GM12892 (cell line): ENCODE results near the gene ATP1B2.

Experiments
- DNase-seq: peaks from one replicate; pipeline ENCODE4 v3.0.0; 2011; ENCODE audit not compliant: insufficient read length
- FAIRE-seq: peaks from 2 replicates; lab custom pipeline; 2011; peaks lifted over from hg19 to GRCh38; lab: Jason Lieb, UNC
- POLR2A ChIP-seq: IDR thresholded peaks from 2 replicates; pipeline ENCODE4 v1.6.1; 2011; ENCODE audit warnings: low read depth, low read length, control low read depth
- POLR2AphosphoS5 ChIP-seq: IDR thresholded peaks from 2 replicates; pipeline ENCODE4 v1.6.1; 2011; ENCODE audit warnings: low read depth, low read length, control low read depth
- TAF1 ChIP-seq: IDR thresholded peaks from 2 replicates; pipeline ENCODE4 v1.6.1; 2011; ENCODE audit warnings: low read depth, mild to moderate bottlenecking, control low read depth, low read length, borderline replicate concordance

ATP1B2 gene

DNA sequence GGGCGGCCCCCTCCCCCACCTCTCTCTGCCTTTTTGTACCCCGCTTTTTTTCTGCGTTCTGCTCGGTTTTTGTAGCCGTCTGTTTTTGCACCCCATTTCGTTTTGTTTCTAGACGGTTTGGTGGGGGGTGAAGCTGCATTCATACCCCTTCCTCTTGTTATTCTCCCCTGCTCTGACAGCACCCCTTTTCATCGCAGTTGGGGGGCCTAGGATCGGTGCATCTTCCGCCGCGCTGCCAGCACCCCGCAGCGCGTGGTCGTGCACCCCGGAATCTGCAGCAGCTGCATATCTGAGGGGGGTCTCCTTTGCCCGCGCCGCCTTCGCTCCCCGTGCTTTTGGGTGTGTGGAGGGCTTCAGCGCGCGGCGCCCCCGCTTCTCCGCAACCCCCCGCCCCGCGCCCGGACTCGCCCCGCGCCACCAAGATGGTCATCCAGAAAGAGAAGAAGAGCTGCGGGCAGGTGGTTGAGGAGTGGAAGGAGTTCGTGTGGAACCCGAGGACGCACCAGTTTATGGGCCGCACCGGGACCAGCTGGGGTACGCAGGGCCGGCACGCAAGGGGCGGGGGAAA is 455 bp downstream of the ATP1B2 start:
- FAIRE-seq, result no peak
- TF ChIP-seq POLR2A (no peak), POLR2AphosphoS5 (no peak), TAF1 (no peak)
- no peak for DNase-seq

DNA sequence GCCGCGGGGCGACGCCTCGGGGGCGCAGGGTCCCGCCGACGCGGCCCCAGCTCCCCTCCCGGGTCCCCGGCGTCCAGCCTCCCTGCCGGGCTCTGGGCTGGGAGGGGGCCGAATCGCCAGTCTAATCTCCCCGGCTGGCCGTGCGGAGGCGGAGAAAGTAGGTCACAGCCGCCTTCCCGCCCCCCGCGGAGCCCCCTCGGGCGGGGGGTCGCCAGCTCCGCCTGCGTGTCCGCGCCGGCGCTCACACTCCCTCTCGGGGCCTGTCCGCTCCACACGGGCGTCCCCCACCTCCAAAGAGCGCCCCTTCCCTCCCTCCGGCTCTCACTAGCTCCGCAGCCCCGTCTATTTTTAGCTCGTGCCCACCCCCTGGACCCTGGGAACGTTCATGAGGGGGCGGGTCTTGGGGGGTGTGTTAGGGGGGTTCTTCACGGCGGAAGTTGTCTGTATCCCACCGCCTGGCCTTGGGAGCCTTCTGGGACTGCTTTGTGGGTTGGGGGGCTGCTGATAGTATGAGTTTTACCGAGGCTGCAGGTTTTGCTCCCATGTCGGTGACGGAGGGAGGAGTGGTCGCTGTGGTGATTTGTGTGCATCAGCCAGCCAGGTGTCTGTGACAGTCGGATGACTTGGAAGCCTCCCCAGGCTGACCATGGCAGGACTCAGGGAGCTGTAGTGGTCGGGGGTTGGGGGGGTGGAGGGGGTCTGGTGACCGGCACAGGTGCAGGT is 1.1 kb downstream of the ATP1B2 start:
- DNase-seq (no peak), FAIRE-seq (no peak)
- TF ChIP-seq POLR2A (no peak), POLR2AphosphoS5 (no peak), TAF1 (no peak)

DNA sequence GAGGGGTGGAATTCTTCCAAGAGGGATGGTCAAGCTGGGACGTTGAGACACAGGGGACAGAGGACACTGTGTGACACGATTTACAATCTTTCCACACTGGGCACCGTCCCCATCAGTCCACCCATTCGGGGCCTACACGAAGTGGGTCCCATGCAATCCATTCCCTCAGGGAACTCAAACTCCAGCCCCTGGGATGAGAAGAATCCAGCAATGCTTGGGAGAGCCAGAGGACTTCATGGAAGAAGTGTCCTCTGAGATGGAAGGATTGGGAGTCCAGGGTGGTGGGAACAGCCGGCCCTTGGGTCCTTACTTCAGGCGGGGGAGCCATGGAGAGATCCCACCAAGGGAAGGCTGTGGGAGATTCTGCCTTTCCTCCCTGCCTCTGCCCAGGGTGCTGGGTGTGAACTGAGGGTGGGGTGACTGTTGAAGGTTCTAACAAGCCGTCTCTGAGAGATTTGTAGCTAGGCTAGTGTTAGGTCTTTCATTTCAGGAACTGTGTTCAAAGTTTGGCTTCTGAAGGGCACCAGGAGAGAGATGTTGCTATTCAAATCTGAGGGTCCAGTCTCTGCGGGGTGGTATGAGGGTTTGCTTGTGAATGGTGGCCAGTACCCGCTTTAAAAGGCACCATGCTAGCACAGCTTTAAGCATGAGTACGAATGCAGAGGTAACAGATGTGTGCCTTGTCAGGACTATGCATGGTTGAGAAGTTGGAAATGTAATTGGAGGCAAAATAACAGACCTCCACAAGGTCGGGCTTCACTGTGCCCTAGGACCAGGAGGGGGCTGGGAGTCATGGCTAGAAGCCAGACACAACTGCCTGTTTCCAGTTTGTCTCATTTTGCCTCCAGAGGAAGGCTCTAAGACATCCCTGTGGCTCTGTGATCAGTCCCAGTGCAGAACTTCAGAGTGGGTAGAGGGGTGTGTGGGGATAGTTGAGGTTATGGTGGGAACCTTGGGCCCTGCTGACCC is 1.9 kb downstream of the ATP1B2 start:
- DNase-seq (no peak), FAIRE-seq (no peak)
- no peak for TF ChIP-seq POLR2A
- no peak for TF ChIP-seq POLR2AphosphoS5
- TF ChIP-seq TAF1, result no peak

DNA sequence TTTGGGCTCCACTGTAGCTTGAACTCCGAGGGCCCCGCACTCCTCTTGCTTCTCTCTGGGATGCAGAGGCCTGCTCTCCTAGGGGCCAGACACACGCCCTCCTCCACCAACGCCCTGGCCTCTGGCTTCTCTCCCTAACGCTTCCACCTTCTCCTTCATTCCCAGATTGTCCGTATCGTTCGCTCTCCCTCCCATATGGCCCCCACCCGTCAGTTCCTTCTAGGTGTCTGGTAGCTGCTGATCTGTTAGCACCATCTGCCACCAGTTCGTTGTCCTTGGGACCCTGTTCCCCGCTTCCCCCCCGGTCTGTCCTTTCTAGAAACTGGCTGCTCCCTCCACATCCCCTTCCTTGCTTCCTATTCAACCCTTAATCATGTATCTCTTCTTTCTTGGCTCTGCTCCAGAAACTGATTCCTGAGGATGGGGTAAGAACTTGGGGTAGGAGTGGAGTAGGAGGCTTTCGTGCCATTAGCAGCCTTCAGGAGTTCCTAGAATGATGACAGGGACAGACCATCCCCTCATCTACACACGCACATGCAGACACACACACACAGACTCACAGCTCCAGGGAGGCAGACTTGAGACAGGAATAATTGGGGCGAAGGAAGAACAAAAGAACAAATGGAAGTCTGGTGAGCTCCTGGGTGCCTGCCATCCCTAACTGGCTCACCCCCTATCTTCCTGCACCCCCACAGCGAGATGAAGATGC is 4.3 kb downstream of the ATP1B2 start:
- TF ChIP-seq POLR2AphosphoS5 (no peak), TAF1 (no peak), POLR2A (no peak)
- FAIRE-seq, result no peak
- no peak for DNase-seq

DNA sequence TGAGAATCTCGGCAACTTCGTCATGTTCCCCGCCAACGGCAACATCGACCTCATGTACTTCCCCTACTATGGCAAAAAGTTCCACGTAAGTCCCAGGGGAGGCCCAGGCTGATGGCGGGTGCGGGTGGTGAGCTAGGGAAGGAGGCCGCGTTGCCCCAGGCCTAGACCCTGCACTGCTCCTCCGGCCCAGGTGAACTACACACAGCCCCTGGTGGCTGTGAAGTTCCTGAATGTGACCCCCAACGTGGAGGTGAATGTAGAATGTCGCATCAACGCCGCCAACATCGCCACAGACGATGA is 4.8 kb downstream of the ATP1B2 start:
- peak; percentile 90 for FAIRE-seq
- TF ChIP-seq TAF1, result no peak
- TF ChIP-seq POLR2A, result no peak
- no peak for TF ChIP-seq POLR2AphosphoS5
- no peak for DNase-seq

DNA sequence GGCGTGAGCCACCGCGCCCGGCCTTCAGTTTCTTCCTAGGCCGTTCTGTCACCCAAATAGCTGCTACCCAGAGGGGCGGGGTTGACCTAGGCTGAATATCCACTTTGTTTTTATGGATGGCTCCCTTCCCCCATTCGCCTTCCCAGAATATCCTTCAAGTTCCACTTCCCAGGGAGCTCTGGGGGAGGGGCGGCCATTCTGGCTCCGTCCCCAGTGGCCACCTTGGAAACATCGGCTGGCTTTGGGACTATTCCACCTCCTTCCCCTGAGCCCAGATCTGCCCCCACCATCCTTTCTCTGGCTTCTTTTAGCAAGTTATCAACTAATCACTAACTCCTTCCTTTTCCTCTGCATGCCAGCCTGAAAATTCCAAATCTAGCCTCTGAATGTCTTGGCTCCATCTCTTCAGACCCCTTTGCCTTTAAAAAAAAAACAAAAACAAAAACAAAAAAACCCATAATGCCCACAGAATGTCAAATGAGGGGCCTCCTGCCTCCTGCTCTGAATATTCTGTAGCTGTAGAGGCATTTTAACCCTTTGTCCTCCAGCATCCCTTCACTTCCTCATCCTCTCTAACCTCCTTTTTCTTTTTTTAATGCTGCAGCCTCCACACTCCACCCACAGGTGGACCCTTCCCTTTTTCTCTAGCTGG is 6.4 kb downstream of the ATP1B2 start:
- TF ChIP-seq TAF1 (no peak), POLR2A (no peak), POLR2AphosphoS5 (no peak)
- no peak for DNase-seq
- no peak for FAIRE-seq

DNA sequence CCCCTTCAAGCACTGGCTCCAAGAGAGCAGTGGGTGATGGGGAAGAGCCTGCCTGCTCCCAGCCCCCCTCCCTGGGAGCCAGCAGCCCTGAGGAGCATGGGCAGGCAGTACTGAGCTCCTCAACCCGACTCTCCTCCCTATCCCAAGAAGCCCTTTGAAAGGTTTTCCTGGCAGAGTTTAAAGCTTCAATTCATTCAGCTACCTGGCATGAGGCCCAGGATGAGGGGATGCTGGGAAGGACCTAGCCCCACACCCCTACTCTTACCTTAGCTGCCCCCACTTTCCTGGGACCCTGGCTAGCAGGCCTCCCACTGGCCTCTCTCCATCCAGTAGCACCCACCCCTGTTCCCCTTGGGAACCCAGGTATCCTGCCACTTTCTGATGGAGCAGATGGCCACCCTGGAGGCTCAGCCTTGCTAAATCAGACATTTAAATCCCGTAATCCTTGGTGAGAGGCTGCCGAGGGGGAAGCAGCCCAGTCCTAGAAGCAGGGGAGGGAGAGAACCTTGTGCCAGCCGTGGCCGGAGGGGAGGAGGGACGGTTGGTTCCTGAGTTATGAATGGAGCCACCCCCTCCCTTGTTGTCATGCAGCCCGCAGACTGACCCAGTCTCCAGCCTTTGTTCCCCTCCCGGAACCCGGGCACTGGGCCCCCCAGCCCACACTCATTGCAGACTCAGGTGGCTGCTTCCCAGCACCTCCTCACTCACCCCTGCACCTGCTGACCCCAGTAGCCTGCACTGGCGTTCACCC is 17.1 kb downstream of the ATP1B2 start:
- FAIRE-seq (no peak), DNase-seq (no peak)
- TF ChIP-seq POLR2AphosphoS5, result no peak; the same call in 1 of the 2 replicates
- no peak for TF ChIP-seq TAF1
- 0 out of 2 replicates have a peak, but pooled peaks have one; percentile 15 for TF ChIP-seq POLR2A

DNA sequence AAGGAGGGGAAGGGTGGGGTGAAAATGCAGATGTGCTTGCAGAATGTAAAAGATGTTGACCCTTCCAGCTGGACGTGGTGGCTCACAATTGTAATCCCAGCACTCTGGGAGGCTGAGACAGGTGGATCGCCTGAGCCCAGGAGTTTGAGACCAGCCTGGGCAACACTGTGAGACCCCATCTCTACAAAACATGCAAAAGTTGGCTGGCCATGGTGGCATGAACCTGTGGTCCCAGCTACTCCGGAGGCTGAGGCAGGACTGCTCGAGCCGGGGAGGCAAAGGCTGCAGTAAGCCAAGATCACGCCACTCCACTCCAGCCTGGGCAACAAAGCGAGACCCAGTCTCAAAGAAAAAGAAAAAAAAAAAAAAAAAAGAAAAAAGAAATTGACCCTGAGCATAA is 17.8 kb downstream of the ATP1B2 start:
- TF ChIP-seq POLR2A, result no peak
- no peak for TF ChIP-seq POLR2AphosphoS5
- no peak for TF ChIP-seq TAF1
- FAIRE-seq (no peak), DNase-seq (no peak)

DNA sequence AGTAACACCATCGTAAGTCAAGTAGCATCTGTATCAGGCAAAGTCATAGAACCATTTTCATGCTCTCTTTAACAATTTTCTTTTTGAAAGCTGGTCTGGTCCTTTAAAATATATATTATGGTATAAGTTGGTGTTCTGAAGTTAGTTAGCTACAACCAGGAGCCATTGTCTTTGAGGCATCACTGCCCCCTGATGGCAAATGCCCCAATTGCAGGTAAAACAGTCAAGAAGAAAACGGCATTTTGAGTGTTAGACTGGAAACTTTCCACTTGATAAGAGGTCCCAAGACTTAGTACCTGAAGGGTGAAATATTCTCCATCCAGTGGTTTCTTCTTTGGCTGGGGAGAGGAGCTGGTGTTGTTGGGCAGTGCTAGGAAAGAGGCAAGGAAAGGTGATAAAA is 22.5 kb downstream of the ATP1B2 start:
- DNase-seq (no peak), FAIRE-seq (no peak)
- TF ChIP-seq TAF1 (no peak), POLR2A (no peak), POLR2AphosphoS5 (no peak)

DNA sequence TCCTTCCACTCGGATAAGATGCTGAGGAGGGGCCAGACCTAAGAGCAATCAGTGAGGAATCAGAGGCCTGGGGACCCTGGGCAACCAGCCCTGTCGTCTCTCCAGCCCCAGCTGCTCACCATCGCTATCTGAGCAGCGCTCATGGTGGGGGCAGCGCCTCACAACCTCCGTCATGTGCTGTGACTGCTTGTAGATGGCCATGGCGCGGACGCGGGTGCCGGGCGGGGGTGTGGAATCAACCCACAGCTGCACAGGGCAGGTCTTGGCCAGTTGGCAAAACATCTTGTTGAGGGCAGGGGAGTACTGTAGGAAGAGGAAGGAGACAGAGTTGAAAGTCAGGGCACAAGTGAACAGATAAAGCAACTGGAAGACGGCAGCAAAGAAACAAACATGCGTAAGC is 24.2 kb downstream of the ATP1B2 start:
- DNase-seq (no peak), FAIRE-seq (no peak)
- TF ChIP-seq POLR2AphosphoS5 (no peak), POLR2A (no peak), TAF1 (no peak)

DNA sequence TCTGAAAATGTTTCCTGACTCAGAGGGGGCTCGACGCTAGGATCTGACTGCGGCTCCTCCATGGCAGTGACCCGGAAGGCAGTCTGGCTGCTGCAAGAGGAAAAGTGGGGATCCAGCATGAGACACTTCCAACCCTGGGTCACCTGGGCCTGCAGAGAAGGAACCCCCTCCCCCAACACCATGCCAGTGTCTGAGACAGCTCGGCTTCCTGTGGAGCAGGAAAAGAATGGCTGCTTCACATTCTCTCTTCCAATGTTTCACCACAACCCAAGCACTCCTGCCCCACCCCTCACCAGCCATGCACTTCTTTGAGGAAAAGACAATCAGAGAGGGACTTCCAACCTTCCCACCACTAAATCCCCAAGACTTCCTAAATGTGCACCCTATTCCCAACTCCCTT is 25.8 kb downstream of the ATP1B2 start:
- FAIRE-seq, result no peak
- TF ChIP-seq TAF1 (no peak), POLR2AphosphoS5 (no peak), POLR2A (no peak)
- DNase-seq, result no peak
